Colon (tissue), 2 donors: ENCODE data around the gene WIPF2.
"Not testable (repeated sequence)": the region's sequence is repeated elsewhere in the genome, so short reads cannot be mapped to it uniquely, and the experiment has no call there.

ENCODE experiments used
- FAIRE-seq: peaks from 2 replicates; lab custom pipeline; 2012; peaks lifted over from hg19 to GRCh38; lab: Jason Lieb, UNC
- donor health status: control.
- donor health status: control.

WIPF2 gene

GRCh38 chr17:40298726-40299125 lies 79.6 kb downstream of the WIPF2 start:
- no peak for FAIRE-seq

- not testable (repeated sequence) for FAIRE-seq
Measured at GRCh38 chr17:40299159-40299757, 80.2 kb downstream of the WIPF2 start.

- no peak for FAIRE-seq
Measured at GRCh38 chr17:40301315-40301714, 82.2 kb downstream of the WIPF2 start.

GRCh38 chr17:40303009-40303657 lies 84.0 kb downstream of the WIPF2 start:
- no peak for FAIRE-seq

GRCh38 chr17:40303708-40304551 lies 84.8 kb downstream of the WIPF2 start:
- FAIRE-seq, result no peak

GRCh38 chr17:40304552-40304863 lies 85.4 kb downstream of the WIPF2 start:
- FAIRE-seq, result not testable (repeated sequence)

GRCh38 chr17:40304866-40305265 lies 85.8 kb downstream of the WIPF2 start:
- not testable (repeated sequence) for FAIRE-seq

GRCh38 chr17:40306395-40306794 lies 87.3 kb downstream of the WIPF2 start:
- no peak for FAIRE-seq

GRCh38 chr17:40307001-40307730 lies 88.1 kb downstream of the WIPF2 start:
- no peak for FAIRE-seq

- no peak for FAIRE-seq
Measured at GRCh38 chr17:40307740-40308239, 88.7 kb downstream of the WIPF2 start.

- FAIRE-seq, result no peak
Measured at GRCh38 chr17:40309031-40309948, 90.2 kb downstream of the WIPF2 start, which contains the start of gene RARA. RARA (plus strand) TSS chr17:40309180; CDS start chr17:40331219, 22,039 bp downstream.

GRCh38 chr17:40309949-40310510 lies 90.9 kb downstream of the WIPF2 start:
- no peak for FAIRE-seq

GRCh38 chr17:40310882-40311391 lies 91.8 kb downstream of the WIPF2 start:
- FAIRE-seq, result no peak

GRCh38 chr17:40311575-40311974 lies 92.5 kb downstream of the WIPF2 start:
- FAIRE-seq, result no peak

- no peak for FAIRE-seq
Measured at GRCh38 chr17:40312131-40312731, 93.1 kb downstream of the WIPF2 start.

GRCh38 chr17:40312893-40313667 lies 94.0 kb downstream of the WIPF2 start:
- FAIRE-seq, result no peak

- FAIRE-seq, result no peak
Measured at GRCh38 chr17:40313668-40314583, 94.8 kb downstream of the WIPF2 start.

GRCh38 chr17:40314584-40314956 lies 95.5 kb downstream of the WIPF2 start:
- no peak for FAIRE-seq
